GM20000 (cell line): Measurements from ENCODE around the gene SMYD3.

Experiments used
- DNase-seq: peaks from one replicate; pipeline ENCODE4 v3.0.0; 2012; ENCODE audit warnings: low spot score
- TF ChIP-seq, protein P1 (sequence below): IDR thresholded peaks from 2 replicates; pipeline ENCODE4 v1.5.1; 2012; ENCODE audit warnings: mild to moderate bottlenecking, control low read depth; ENCODE audit errors: extremely low read depth, missing control alignments

Gene SMYD3

DNA sequence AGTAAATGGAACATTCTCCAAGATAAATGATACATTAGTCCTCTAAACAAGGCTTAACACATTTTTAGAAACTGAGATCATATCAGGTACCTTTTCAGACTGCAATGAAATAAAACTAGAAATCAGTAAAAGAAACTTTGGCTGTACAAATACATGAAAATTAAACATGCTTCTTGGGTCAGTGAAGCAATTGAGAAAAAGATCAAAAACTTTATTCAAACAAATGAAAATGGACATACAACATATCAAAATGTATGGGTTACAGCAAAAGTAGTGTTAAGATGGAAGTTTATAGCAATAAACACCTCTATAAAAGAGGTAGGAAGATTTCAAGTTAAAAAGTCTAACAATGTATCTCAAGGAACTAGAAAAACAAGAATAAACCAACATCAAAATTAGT, 598.5 kb downstream of the SMYD3 start:
- DNase-seq, result no peak
- TF ChIP-seq, protein P1, sequence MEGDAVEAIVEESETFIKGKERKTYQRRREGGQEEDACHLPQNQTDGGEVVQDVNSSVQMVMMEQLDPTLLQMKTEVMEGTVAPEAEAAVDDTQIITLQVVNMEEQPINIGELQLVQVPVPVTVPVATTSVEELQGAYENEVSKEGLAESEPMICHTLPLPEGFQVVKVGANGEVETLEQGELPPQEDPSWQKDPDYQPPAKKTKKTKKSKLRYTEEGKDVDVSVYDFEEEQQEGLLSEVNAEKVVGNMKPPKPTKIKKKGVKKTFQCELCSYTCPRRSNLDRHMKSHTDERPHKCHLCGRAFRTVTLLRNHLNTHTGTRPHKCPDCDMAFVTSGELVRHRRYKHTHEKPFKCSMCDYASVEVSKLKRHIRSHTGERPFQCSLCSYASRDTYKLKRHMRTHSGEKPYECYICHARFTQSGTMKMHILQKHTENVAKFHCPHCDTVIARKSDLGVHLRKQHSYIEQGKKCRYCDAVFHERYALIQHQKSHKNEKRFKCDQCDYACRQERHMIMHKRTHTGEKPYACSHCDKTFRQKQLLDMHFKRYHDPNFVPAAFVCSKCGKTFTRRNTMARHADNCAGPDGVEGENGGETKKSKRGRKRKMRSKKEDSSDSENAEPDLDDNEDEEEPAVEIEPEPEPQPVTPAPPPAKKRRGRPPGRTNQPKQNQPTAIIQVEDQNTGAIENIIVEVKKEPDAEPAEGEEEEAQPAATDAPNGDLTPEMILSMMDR, result no peak

DNA sequence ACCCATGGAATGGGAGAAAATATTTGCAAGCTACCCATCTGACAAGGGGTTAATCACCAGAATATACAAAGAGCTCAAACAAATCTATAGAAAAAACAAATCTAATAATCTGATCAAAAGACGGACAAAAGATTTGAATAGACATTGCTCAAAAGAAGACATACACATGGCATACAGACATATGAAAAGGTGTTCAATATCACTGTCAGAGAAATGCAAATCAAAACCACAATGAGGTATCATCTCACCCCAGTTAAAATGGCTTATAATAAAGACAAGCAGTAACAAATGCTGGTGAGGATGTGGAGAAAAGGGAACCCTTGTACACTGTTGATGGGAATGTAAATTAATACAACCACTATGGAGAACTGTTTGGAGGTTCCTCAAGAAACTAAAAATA, 600.9 kb downstream of the SMYD3 start:
- TF ChIP-seq, protein P1, result no peak
- no peak for DNase-seq

DNA sequence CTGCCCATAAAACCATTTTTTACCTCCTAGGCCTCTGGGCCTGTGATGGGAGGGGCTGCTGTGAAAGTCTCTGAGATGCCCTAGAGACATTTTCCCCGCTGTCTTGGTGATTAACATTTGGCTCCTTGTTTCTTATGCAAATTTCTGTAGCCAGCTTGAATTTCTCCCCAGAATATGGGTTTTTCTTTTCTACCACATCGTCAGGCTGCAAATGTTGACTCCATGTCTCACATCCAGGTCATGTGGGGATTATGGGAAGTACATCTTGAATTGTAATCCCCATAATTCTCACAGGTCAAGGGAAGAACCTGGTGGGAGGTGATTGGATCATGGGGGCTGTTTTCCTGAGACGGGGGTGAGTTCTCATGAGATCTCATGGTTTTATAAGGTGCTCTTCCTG, 603.2 kb downstream of the SMYD3 start:
- DNase-seq, result no peak
- TF ChIP-seq, protein P1, result no peak

DNA sequence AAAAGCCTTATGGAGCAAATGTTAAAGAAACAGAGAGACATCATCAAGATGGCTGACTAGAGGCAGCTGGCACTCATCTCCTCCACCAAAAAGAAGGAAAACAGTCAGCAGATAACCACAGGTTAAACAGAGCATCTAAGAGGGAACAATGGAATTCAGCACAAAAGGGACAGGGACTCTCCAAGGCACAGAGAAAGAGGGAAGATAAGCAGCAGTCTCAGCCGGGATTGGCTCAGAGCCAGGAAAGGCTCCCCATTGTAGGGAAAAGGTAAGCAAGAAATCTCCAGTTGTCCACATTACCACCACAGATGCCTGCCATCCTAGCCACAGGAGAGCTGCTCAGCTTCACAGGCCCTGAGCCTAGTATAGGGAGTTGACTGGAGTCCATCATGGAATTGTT, 605.5 kb downstream of the SMYD3 start:
- TF ChIP-seq, protein P1, result no peak
- no peak for DNase-seq

DNA sequence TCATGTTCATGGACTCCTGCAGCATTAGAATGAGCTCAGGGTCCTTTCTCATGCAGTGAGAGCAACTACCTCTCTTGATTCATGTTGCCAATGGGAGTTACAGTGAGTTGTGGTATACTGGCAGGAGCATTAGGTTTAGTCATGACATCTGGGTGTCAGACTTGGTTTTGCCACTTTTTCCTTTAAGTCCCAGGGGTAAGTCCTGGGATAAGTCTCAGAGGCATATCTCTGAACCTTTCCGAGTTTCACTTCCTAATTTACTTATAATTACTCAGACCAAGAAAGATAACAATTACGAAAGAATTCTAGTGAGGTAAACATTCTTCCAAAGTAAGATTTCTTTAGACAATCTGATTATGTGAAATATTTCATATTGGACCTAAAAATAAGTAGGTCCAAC, 606.0 kb downstream of the SMYD3 start:
- DNase-seq, result no peak
- TF ChIP-seq, protein P1, result no peak

DNA sequence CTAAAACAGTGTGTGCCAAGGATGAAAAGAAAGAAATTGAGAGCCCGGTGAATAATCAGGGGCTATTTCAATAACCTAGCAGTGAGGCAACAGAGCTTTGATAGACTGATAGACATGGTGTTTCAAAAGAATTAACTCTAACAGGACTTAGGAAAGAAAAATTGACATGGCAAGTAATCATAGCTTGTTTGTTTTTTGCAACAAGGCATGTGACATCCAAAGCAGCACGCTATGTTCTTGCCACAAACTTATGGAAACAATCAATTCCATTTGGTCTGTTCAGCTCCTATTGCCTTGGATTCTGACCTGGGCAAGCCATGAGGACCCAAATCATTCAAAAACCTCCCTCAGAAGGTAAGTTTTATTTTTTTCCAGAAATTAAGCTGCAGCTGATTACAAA, 608.5 kb downstream of the SMYD3 start:
- TF ChIP-seq, protein P1, result no peak
- DNase-seq, result no peak

DNA sequence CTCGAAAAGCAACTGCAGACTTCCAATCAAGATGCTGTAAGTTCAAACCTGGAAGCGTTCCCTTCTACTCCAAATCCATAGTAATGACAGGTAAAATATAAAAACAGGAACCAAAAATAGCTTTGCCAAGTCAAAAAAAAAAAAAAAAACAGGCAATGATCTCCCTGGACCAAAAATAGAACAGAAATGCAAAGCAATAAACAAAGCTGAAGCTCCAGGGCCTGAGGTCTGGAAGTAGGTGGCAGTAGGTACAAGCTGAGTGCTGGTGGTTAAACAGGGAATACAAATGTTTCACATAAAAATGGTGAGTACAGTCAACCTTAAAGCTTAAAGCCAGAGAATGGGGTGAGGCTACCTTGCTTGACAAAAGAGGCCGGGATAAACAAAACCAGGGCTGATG, 610.8 kb downstream of the SMYD3 start:
- no peak for DNase-seq
- TF ChIP-seq, protein P1, result no peak
